HEK293T (cell line): ENCODE data around the gene MT1H.

Experiments
- CTCF ChIA-PET: fragments of 350-600 bp; formaldehyde crosslinking; extraction: SDS; loops from one replicate; lab custom pipeline; 2021; ENCODE audit warnings: antibody characterized with exemption, inconsistent platforms; lab: Yijun Ruan, JAX
- POLR2A ChIA-PET: fragments of 350-600 bp; formaldehyde crosslinking; extraction: SDS; loops from one replicate; lab custom pipeline; 2020; ENCODE audit warnings: antibody characterized with exemption, inconsistent platforms; lab: Yijun Ruan, JAX
- DNase-seq: peaks from one replicate; pipeline ENCODE4 v3.0.0; 2012; ENCODE audit warnings: mixed read lengths; ENCODE audit errors: extremely low spot score
- ARNT ChIP-seq: fragments of 450-650 bp; IDR thresholded peaks from 2 replicates; pipeline ENCODE4 v1.6.1; 2017; ENCODE audit warnings: mild to moderate bottlenecking
- BHLHE40 ChIP-seq: fragments of 450-650 bp; IDR thresholded peaks from 2 replicates; pipeline ENCODE4 v1.6.1; 2016; ENCODE audit warnings: mild to moderate bottlenecking, moderate library complexity, borderline replicate concordance
- CTBP1 ChIP-seq: fragments of 450-650 bp; IDR thresholded peaks from 2 replicates; pipeline ENCODE4 v1.6.1; 2016; ENCODE audit warnings: borderline replicate concordance
- ELF4 ChIP-seq: fragments of 450-650 bp; IDR thresholded peaks from 2 replicates; pipeline ENCODE4 v1.6.1; 2017; ENCODE audit warnings: antibody characterized with exemption
- FOXA1 ChIP-seq: fragments of 450-650 bp; IDR thresholded peaks from 2 replicates; pipeline ENCODE4 v1.6.1; 2016; ENCODE audit warnings: mild to moderate bottlenecking
- FOXK2 ChIP-seq: fragments of 450-650 bp; IDR thresholded peaks from 2 replicates; pipeline ENCODE4 v1.6.1; 2016; ENCODE audit warnings: mild to moderate bottlenecking
- FOXM1 ChIP-seq: fragments of 450-650 bp; IDR thresholded peaks from 2 replicates; pipeline ENCODE4 v1.6.1; 2017; ENCODE audit warnings: mild to moderate bottlenecking, borderline replicate concordance
- HDGF ChIP-seq: fragments of 450-650 bp; IDR thresholded peaks from 2 replicates; pipeline ENCODE4 v1.6.1; 2017; ENCODE audit warnings: antibody characterized with exemption, borderline replicate concordance
- L3MBTL2 ChIP-seq: fragments of 450-650 bp; conservative IDR thresholded peaks from 2 replicates; pipeline ENCODE4 v1.6.1; 2016; ENCODE audit warnings: mild to moderate bottlenecking
- LEF1 ChIP-seq: fragments of 450-650 bp; IDR thresholded peaks from 2 replicates; pipeline ENCODE4 v1.6.1; 2017; ENCODE audit warnings: mild to moderate bottlenecking, borderline replicate concordance
- NFRKB ChIP-seq: fragments of 450-650 bp; IDR thresholded peaks from 2 replicates; pipeline ENCODE4 v1.6.1; 2016; ENCODE audit warnings: mild to moderate bottlenecking, moderate library complexity
- PKNOX1 ChIP-seq: fragments of 450-650 bp; IDR thresholded peaks from 2 replicates; pipeline ENCODE4 v1.6.1; 2016
- SP1 ChIP-seq: fragments of 450-650 bp; IDR thresholded peaks from 2 replicates; pipeline ENCODE4 v1.6.1; 2017
- SUZ12 ChIP-seq: fragments of 450-650 bp; IDR thresholded peaks from 2 replicates; pipeline ENCODE4 v1.6.1; 2016; ENCODE audit warnings: mild to moderate bottlenecking
- TARDBP ChIP-seq: fragments of 450-650 bp; IDR thresholded peaks from 2 replicates; pipeline ENCODE4 v1.6.1; 2016
- ZNF384 ChIP-seq: fragments of 450-650 bp; IDR thresholded peaks from 2 replicates; pipeline ENCODE4 v1.6.1; 2016

Gene MT1H

GRCh38 chr16:56677474-56677873 lies 7.9 kb downstream of the MT1H start:
- TF ChIP-seq CTBP1 (no peak), FOXA1 (no peak), FOXK2 (no peak), HDGF (no peak)
- ChIA-PET CTCF (interaction anchor here (0.6 kb wide), 1 partner anchor 101 kb away, joined by 3 read pairs; no protein-coding TSS in a partner anchor), POLR2A (no interaction called here)
- DNase-seq, result no peak

GRCh38 chr16:56679078-56679730 lies 9.6 kb downstream of the MT1H start:
- ChIA-PET CTCF (interaction anchor here (0.6 kb wide), 1 partner anchor 15 kb away, joined by 4 read pairs; no protein-coding TSS in a partner anchor), POLR2A (no interaction called here)
- no peak for TF ChIP-seq CTBP1
- no peak for DNase-seq

DNA sequence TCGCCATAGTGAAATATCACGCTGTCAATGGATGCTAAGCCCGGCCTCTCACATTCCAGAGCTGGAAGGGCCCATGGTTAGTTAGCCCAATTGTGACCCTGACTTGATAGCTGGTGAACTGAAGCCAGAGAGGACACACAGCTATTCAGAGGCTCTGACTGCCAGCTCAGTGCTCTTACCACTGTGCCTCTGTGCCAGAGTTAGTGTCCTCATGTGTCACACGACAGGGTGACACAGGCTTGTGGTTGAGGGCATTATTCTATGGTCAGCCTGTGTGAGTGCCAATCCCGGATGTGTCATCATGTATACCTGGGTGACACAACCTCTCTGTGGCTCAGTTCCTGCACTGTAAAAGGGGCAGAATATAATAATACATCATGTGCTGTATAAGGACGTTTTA lies 10.2 kb downstream of the MT1H start:
- DNase-seq, result no peak
- TF ChIP-seq L3MBTL2, result no peak
- TF ChIP-seq LEF1, result no peak
- no peak for TF ChIP-seq ARNT
- TF ChIP-seq ZNF384, result no peak
- no peak for TF ChIP-seq TARDBP
- TF ChIP-seq FOXA1, result no peak
- TF ChIP-seq ELF4, result no peak
- no peak for TF ChIP-seq NFRKB
- no peak for TF ChIP-seq CTBP1
- ChIA-PET POLR2A (no interaction called here), CTCF (interaction anchor here (0.6 kb wide), 1 partner anchor 15 kb away, joined by 4 read pairs; no protein-coding TSS in a partner anchor)

GRCh38 chr16:56681939-56682702 lies 12.5 kb downstream of the MT1H start, which contains the start of gene MT1X:
TSS of gene MT1X (plus strand) at chr16:56682470. CDS start at chr16:56682541, 71 bp downstream.
- TF ChIP-seq L3MBTL2, result no peak
- TF ChIP-seq PKNOX1, result no peak
- TF ChIP-seq SUZ12, result no peak
- peak; percentile 19; the same call in 1 of the 2 replicates for TF ChIP-seq ELF4
- 0 out of 2 replicates have a peak, but pooled peaks have one; percentile 13 for TF ChIP-seq ARNT
- TF ChIP-seq FOXA1, result no peak
- TF ChIP-seq CTBP1, result no peak
- TF ChIP-seq SP1, result no peak
- POLR2A ChIA-PET, result interaction anchor here (1.0 to 1.9 kb wide), 4 partner anchors 20 to 74 kb away, joined by 3 to 6 read pairs (median 3); partner anchors contain the start of gene MT2A
- CTCF ChIA-PET, result interaction anchor here (0.6 kb wide), 1 partner anchor 20 kb away, joined by 3 read pairs; no protein-coding TSS in a partner anchor
- peak; percentile 87 for DNase-seq

- ChIA-PET POLR2A (interaction anchor here (1.0 to 1.9 kb wide), 3 partner anchors 19 to 75 kb away, joined by 3 to 6 read pairs (median 3); partner anchors contain the start of gene MT2A), CTCF (interaction anchor here (0.7 kb wide), 2 partner anchors 79 to 678 kb away, joined by 3 read pairs; no protein-coding TSS in a partner anchor)
Measured at GRCh38 chr16:56682703-56683397, 13.2 kb downstream of the MT1H start.

More at GRCh38 chr16:56682703-56683397, 13.2 kb downstream of the MT1H start:
- no peak for DNase-seq
- TF ChIP-seq SP1, result no peak
- no peak for TF ChIP-seq CTBP1
- no peak for TF ChIP-seq ARNT
- no peak for TF ChIP-seq FOXK2
- no peak for TF ChIP-seq ZNF384
- no peak for TF ChIP-seq HDGF
- no peak for TF ChIP-seq TARDBP
- TF ChIP-seq ELF4, result no peak
- TF ChIP-seq FOXM1, result no peak
- TF ChIP-seq LEF1, result no peak
- no peak for TF ChIP-seq PKNOX1
- TF ChIP-seq SUZ12, result no peak
- no peak for TF ChIP-seq BHLHE40
- TF ChIP-seq L3MBTL2, result no peak
- no peak for TF ChIP-seq FOXA1
